Testis (tissue), 3 donors: ENCODE measurements around the gene PRKAG3. TPM values are rescaled to one million over a fixed set of nuclear protein-coding genes. Genes with fewer than 3 reads are reported as not detected.

Source experiments
- DNase-seq: peaks from one replicate; pipeline ENCODE4 v3.0.0-alpha.2; 2019
- H3K27ac ChIP-seq, 2 donors: fragments of 200-600 bp; sonication (generic); one replicate each; pipeline ENCODE4 v1.5.1; 2019
- H3K27me3 ChIP-seq: fragments of 200-600 bp; sonication (generic); one replicate; pipeline ENCODE4 v1.5.1; 2019
- H3K36me3 ChIP-seq: fragments of 200-600 bp; sonication (generic); one replicate; pipeline ENCODE4 v1.5.1; 2017; ENCODE audit warnings: low read depth; ENCODE audit errors: missing control alignments
- H3K4me1 ChIP-seq: fragments of 200-600 bp; sonication (generic); one replicate; pipeline ENCODE4 v1.5.1; 2019
- H3K4me3 ChIP-seq, 2 donors: fragments of 200-600 bp; sonication (generic); one replicate each; pipeline ENCODE4 v1.5.1; 2017 to 2019
- H3K9me3 ChIP-seq: fragments of 200-600 bp; sonication (generic); one replicate; pipeline ENCODE4 v1.5.1; 2017
- CTCF ChIP-seq, 3 experiments: fragments of 450-650 bp in 2 of 3; fragments of 200-600 bp in 1 of 3; sonication (generic) in 1 of 3; IDR thresholded peaks; one replicate each; pipeline ENCODE4 v1.5.1; 2016 to 2019; ENCODE audit warnings: antibody characterized with exemption in 3 of 3, mild to moderate bottlenecking in 2 of 3, moderate library complexity in 1 of 3
- POLR2A ChIP-seq: fragments of 450-650 bp; IDR thresholded peaks from one replicate; pipeline ENCODE4 v1.6.1; 2017; ENCODE audit warnings: antibody characterized with exemption, mild to moderate bottlenecking, moderate library complexity
- WGBS, 2 donors: methylation state at CpG; one replicate each; pipeline ENCODE4 v1.1.5; 2018; 5-methylcytosine and 5-hydroxymethylcytosine counted together
- intact Hi-C: fragments of 100-400 bp; cut with DNase I; formaldehyde crosslinking; loops from one replicate; pipeline ENCODE4 v1.15.1; 2023; ENCODE audit warnings: low total_unique reads
- polyA plus RNA-seq: library from polyadenylated mRNA; stranded (reverse); fragments of 350-450 nt; fragmentation: Illumina TruSeq; extraction: RNeasy Lipid Tissue Mini Kit (QIAGEN cat#74804); gene quantifications from one replicate; pipeline ENCODE4 v1.2.3, GENCODE V29; 2014; ENCODE audit warnings: low read depth, low replicate concordance; ENCODE audit not compliant: insufficient read depth
- total RNA-seq, 2 donors: library from RNA; depleted of rRNA; stranded (reverse); fragments of >200 nt; gene quantifications; one replicate each; pipeline ENCODE4 v1.2.3, GENCODE V29; 2016

The PRKAG3 gene
- total and polyA plus RNA-seq, 3 donors from 2014 or later, result 0.25 to 0.40 (median 0.39) TPM

GRCh38 chr2:218780851-218781690 lies 50.5 kb downstream of the PRKAG3 start:
- TF ChIP-seq POLR2A (no peak), CTCF (IDR thresholded peaks at IDR 0.05) (no peak)

GRCh38 chr2:218780046-218780445 lies 51.6 kb downstream of the PRKAG3 start:
- Histone ChIP-seq H3K9me3 (no peaks in the 10 kb centered on the region), H3K36me3 (no peaks in the 10 kb centered on the region), H3K4me1 (peaks cover 6% of the 10 kb centered on the region), H3K27ac (no peak overlapping the region), H3K4me3 (no peak overlapping the region), H3K27me3 (no peaks in the 10 kb centered on the region)
- intact Hi-C loops, result no loop called here
- no peak for TF ChIP-seq CTCF (IDR thresholded peaks at IDR 0.05)
- TF ChIP-seq POLR2A, result no peak
- WGBS, 2 donors, result 80 to 91% methylated on average over 2 of the region's 2 CpGs
- DNase-seq, result no peak

More at GRCh38 chr2:218780851-218781690, 50.5 kb downstream of the PRKAG3 start:
- Histone ChIP-seq H3K36me3 (no peaks in the 10 kb centered on the region), H3K27ac (peak overlapping the region; percentile 78 to 81), H3K27me3 (no peaks in the 10 kb centered on the region), H3K4me3 (peak overlapping the region; percentile 61 to 79), H3K4me1 (peaks cover 6% of the 10 kb centered on the region), H3K9me3 (no peaks in the 10 kb centered on the region)
- 23 to 26% methylated on average over 15 of the region's 15 CpGs for WGBS, 2 donors
- no peak for DNase-seq
- intact Hi-C loops, result no loop called here

GRCh38 chr2:218777276-218777990 lies 54.2 kb downstream of the PRKAG3 start:
- Histone ChIP-seq H3K36me3 (no peaks in the 10 kb centered on the region), H3K4me3 (no peak overlapping the region), H3K27me3 (no peaks in the 10 kb centered on the region), H3K4me1 (peaks cover 6% of the 10 kb centered on the region), H3K9me3 (no peaks in the 10 kb centered on the region), H3K27ac (no peak overlapping the region)
- TF ChIP-seq CTCF (IDR thresholded peaks at IDR 0.05), result no peak
- TF ChIP-seq POLR2A, result no peak
- intact Hi-C loops, result no loop called here
- 86 to 90% methylated on average over 9 of the region's 9 CpGs for WGBS, 2 donors
- DNase-seq, result no peak

GRCh38 chr2:218776488-218776887 lies 55.1 kb downstream of the PRKAG3 start:
- Histone ChIP-seq H3K27ac (no peak overlapping the region), H3K9me3 (no peaks in the 10 kb centered on the region), H3K27me3 (no peaks in the 10 kb centered on the region), H3K4me1 (peaks cover 6% of the 10 kb centered on the region), H3K36me3 (no peaks in the 10 kb centered on the region), H3K4me3 (no peak overlapping the region)
- no peak for TF ChIP-seq CTCF (IDR thresholded peaks at IDR 0.05)
- TF ChIP-seq POLR2A, result no peak
- no peak for DNase-seq
- 94 to 97% methylated on average over 1 of the region's 1 CpG for WGBS, 2 donors
- intact Hi-C loops, result no loop called here
